BE2C (cell line): Measurements from ENCODE around the gene GIMAP2.
"Not testable (repeated sequence)": the region's sequence is repeated elsewhere in the genome, so short reads cannot be mapped to it uniquely, and the experiment has no call there.

Source experiments
- DNase-seq: peaks from one replicate; pipeline ENCODE4 v3.0.0-alpha.2; 2020
- H3K27me3 ChIP-seq: fragments of 250-450 bp; sonication (Bioruptor Pico); 2 replicates; pipeline ENCODE4 v1.5.1; 2020; ENCODE audit warnings: mild to moderate bottlenecking
- H3K36me3 ChIP-seq: fragments of 250-450 bp; sonication (Bioruptor Pico); 2 replicates; pipeline ENCODE4 v1.5.1; 2020; ENCODE audit warnings: mild to moderate bottlenecking
- H3K4me1 ChIP-seq: fragments of 250-450 bp; sonication (Bioruptor Pico); 2 replicates; pipeline ENCODE4 v1.5.1; 2020
- H3K4me3 ChIP-seq: 2 replicates; pipeline ENCODE4 v1.5.1; 2011; ENCODE audit warnings: low read depth, low read length
- H3K9me3 ChIP-seq: fragments of 250-450 bp; sonication (Bioruptor Pico); 2 replicates; pipeline ENCODE4 v1.5.1; 2020
- TF ChIP-seq, protein P1 (sequence below): IDR thresholded peaks from 2 replicates; pipeline ENCODE4 v1.5.1; 2012; ENCODE audit warnings: mild to moderate bottlenecking, low read depth, low read length

The GIMAP2 gene

DNA sequence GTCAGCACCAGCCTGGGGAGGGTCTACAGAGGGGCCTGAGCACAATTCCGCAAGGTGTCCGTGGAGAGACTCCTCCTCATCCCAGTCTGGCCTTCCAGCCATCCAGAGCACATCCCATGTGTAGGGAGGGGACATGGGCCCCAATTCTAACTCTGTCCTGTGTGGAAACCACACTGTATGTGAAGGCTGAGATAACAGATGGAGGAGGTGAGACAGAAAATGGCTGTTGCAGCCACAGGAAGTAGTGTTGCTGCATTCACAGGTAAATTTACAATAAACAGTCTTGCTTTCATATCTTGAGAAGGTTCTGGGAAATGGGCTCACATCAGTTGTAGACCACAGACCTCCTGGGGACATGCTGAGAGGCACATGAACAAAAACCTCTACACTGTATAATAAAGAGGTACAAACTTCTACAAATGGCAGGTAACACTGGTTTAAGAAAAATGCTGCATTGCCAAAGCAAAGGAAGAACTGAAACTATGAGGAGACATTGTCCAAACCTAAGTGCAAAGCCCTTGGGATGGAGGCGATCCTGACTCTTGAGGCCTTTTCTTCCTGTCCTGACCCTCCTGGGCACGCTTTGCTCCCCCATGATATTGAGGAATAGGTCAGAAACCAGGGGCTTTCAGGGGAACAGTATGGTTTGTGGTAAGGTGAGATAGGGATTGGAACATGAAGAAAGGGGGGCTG lies 21.6 kb upstream of the GIMAP2 start:
- Histone ChIP-seq H3K27me3 (peaks cover 5% of the 10 kb centered on the region), H3K4me1 (no peaks in the 10 kb centered on the region), H3K4me3 (no peak overlapping the region), H3K9me3 (no peaks in the 10 kb centered on the region), H3K36me3 (no peaks in the 10 kb centered on the region)
- no peak for DNase-seq
- TF ChIP-seq, protein P1, sequence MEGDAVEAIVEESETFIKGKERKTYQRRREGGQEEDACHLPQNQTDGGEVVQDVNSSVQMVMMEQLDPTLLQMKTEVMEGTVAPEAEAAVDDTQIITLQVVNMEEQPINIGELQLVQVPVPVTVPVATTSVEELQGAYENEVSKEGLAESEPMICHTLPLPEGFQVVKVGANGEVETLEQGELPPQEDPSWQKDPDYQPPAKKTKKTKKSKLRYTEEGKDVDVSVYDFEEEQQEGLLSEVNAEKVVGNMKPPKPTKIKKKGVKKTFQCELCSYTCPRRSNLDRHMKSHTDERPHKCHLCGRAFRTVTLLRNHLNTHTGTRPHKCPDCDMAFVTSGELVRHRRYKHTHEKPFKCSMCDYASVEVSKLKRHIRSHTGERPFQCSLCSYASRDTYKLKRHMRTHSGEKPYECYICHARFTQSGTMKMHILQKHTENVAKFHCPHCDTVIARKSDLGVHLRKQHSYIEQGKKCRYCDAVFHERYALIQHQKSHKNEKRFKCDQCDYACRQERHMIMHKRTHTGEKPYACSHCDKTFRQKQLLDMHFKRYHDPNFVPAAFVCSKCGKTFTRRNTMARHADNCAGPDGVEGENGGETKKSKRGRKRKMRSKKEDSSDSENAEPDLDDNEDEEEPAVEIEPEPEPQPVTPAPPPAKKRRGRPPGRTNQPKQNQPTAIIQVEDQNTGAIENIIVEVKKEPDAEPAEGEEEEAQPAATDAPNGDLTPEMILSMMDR: no peak

DNA sequence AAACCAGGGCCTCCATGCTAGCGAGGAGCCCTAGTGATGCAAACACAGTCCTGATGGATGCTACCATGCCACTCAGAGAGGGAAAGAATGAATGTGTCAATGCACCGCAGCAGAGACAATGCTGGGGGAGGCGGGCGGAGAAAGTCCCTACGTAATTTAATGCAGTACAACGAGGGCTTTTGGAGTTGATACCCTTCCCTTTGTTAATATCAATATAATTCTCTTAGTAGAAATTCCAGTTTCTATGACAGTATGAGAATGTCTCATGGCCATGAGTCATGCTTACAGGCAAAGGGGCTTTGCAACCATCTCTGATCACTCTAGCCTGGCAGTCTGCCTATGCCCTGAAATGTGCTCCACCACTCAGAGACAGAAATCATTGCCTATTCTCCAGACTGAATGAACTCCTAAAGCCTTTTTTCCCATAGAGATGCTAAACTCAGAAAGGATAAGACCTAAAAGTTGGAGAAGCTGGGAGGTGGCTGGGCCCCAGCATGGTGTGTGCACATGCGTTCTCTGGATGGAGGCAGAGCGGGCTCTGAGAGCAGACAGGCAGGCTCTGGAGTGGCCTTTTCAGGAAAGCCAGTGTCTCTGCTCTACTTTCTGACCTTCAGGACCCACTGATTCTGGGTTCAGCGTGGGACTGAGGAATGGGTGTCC lies 20.3 kb upstream of the GIMAP2 start:
- Histone ChIP-seq H3K36me3 (no peaks in the 10 kb centered on the region), H3K4me3 (no peak overlapping the region), H3K9me3 (no peaks in the 10 kb centered on the region), H3K4me1 (no peaks in the 10 kb centered on the region), H3K27me3 (peaks cover 3% of the 10 kb centered on the region; the same call in 1 of the 2 replicates)
- TF ChIP-seq, protein P1: no peak
- DNase-seq: no peak

DNA sequence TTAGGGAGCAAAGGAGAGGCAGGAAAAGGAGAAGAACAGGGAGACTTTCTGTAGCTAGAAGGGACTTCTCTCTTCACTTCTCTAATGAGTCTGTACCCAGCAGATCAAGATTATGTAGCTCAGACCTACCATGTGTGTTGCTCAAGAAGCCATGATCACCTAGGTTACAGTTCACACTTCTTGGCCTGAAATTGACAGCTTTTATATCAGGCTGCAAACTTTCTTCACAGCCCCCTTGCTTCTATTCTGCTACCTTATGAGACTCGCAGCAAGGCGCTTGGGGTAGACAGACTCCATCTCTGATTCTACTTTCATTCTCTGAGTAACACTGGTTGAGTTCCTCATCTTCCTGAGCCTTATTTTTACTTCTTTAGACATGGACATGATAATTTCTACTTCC lies 19.6 kb upstream of the GIMAP2 start:
- Histone ChIP-seq H3K9me3 (no peaks in the 10 kb centered on the region), H3K27me3 (peaks cover 3% of the 10 kb centered on the region; the same call in 1 of the 2 replicates), H3K4me1 (no peaks in the 10 kb centered on the region), H3K36me3 (no peaks in the 10 kb centered on the region), H3K4me3 (no peak overlapping the region)
- DNase-seq: no peak
- TF ChIP-seq, protein P1: no peak

DNA sequence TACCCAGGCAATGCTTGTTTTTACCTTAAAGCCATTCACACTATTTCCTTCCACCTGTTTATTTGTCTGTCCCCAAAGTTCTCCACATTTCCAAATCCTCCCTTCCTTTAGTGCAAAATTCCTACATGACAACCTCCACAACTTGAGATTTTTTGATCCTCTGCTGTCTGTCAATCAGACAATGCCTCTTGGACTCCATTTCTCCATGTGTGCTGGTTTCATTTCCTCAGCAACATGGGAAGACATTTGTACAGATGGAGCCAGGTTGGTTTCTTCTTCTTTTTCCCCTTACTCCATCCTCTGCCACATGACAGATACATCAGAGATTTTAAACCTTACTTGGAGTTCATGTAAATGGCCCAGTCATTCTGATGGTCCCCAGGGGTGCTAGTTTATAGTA lies 19.1 kb upstream of the GIMAP2 start:
- H3K4me1 ChIP-seq: no peaks in the 10 kb centered on the region
- no peak for DNase-seq
- H3K9me3 ChIP-seq: no peaks in the 10 kb centered on the region
- no peak overlapping the region for H3K4me3 ChIP-seq
- TF ChIP-seq, protein P1: no peak
- H3K36me3 ChIP-seq: no peaks in the 10 kb centered on the region
- peaks cover 3% of the 10 kb centered on the region; the same call in 1 of the 2 replicates for H3K27me3 ChIP-seq

DNA sequence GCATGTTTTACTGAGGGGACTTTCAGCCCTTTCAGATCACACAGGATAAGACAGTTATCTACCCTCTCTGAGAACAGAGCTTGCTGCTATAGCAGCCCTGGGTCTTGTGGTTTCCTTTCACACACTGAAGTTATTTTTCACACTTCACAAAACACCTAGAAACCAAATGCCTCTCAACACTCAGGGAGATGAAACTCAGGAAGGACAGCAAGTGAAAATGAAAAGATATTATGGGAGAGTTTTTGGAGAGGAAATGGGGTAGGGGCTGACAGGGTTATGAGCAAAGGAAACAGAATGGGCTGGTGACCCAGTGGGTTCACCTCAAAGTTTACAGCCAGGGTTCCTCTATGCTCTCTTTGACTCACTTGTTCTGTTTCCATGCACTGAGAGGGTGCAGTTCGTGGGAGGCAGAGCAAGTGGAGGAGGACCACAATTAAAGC lies 17.0 kb upstream of the GIMAP2 start:
- Histone ChIP-seq H3K36me3 (no peaks in the 10 kb centered on the region), H3K4me3 (no peak overlapping the region), H3K9me3 (no peaks in the 10 kb centered on the region), H3K4me1 (no peaks in the 10 kb centered on the region), H3K27me3 (no peaks in the 10 kb centered on the region)
- TF ChIP-seq, protein P1: no peak
- DNase-seq: no peak

DNA sequence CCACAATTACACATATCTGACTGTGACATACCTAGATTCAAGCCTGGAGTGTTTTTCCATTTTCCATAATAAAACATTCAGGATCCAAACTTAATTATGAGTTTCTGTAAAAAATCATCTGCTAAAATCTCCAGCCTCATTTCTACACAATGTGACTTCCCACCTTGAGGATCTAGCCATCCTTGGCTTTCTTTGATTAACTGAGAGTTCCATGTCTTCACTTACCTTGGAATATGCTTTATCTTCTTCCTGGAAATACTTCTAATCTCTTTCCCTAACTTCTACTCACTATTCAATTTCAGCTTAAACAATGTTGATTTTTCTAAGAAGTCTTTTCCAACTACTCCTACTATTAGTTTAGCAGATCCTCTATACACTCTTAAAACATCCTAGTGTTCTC lies 16.5 kb upstream of the GIMAP2 start:
- H3K27me3 ChIP-seq: no peaks in the 10 kb centered on the region
- TF ChIP-seq, protein P1: no peak
- no peak overlapping the region for H3K4me3 ChIP-seq
- no peak for DNase-seq
- H3K36me3 ChIP-seq: no peaks in the 10 kb centered on the region
- H3K4me1 ChIP-seq: no peaks in the 10 kb centered on the region
- H3K9me3 ChIP-seq: no peaks in the 10 kb centered on the region

DNA sequence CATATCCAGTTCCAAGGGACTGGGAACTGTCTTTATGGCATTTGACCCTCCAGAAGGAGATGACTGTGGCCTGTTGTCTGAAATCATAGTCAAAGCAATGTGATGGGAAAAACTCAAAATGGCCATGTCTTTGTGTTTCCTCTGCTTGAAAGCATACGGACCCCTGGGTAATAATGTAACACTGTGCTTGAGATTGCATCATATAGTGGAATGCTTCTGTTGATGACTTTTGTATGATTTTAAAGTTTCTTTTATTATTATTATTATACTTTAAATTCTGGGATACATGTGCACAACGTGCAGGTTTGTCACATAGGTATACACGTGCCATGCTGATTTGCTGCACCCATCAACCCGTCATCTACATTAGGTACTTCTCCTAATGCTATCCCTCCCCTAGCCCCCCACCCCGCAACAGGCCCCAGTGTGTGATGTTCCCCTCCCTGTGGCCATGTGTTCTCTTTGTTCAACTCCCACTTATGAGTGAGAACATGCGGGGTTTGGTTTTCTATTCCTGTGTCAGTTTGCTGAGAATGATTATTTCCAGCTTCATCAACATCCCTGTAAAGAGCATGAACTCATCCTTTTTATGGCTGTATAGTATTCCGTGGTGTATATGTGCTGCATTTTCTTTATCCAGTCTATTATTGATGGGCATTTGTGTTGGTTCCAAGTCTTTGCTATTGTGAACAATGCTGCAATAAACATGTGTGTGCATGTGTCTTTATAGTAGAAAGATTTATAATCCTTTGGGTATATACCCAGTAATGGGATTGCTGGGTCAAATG lies 13.5 kb upstream of the GIMAP2 start:
- H3K4me3 ChIP-seq, H3K4me1 ChIP-seq, H3K36me3 ChIP-seq, DNase-seq, H3K27me3 ChIP-seq, H3K9me3 ChIP-seq: not testable (repeated sequence)
